Endothelial cell of umbilical vein (primary cell): ENCODE results near the gene BCAS4. TPM values are rescaled to one million over a fixed set of nuclear protein-coding genes. Genes with fewer than 3 reads are reported as not detected.

ENCODE experiments used
- BruUV-seq: library from RNA; stranded (reverse); fragments of 400-500 nt; replicated peaks from 2 replicates; lab custom pipeline; 2021; lab: Mats Ljungman, UMichigan
- CTCF ChIA-PET: fragments of 300-600, 350-600 bp; sonication (Branson Sonifier 250); formaldehyde crosslinking; loops from one replicate; lab custom pipeline; 2021; ENCODE audit warnings: antibody characterized with exemption, inconsistent platforms; lab: Charles Lee
- POLR2A ChIA-PET: fragments of 300-600, 350-600 bp; sonication (Branson Sonifier 250); formaldehyde crosslinking; loops from one replicate; lab custom pipeline; 2021; ENCODE audit warnings: antibody characterized with exemption, inconsistent platforms; lab: Charles Lee
- DNase-seq: peaks from one replicate; pipeline ENCODE4 v3.0.0-alpha.2; 2011; ENCODE audit warnings: low read depth, low spot score
- FAIRE-seq: peaks from 2 replicates; lab custom pipeline; 2011; peaks lifted over from hg19 to GRCh38; lab: Jason Lieb, UNC
- H2AFZ ChIP-seq: 2 replicates; pipeline ENCODE4 v1.6.0; 2012; ENCODE audit warnings: low read depth, low read length, control low read depth, inconsistent platforms
- H3K27ac ChIP-seq: 2 replicates; pipeline ENCODE4 v1.5.1; 2011; ENCODE audit warnings: low read depth, mild to moderate bottlenecking, control low read depth, low read length, moderate library complexity; ENCODE audit not compliant: insufficient read depth
- H3K27me3 ChIP-seq, 2 experiments: 2 replicates each; pipeline versions ENCODE4 v1.6.0 to v1.6.1; 2011; ENCODE audit warnings: low read length in 2 of 2, mixed read lengths in 1 of 2; ENCODE audit not compliant: control insufficient read depth in 2 of 2, insufficient read depth in 2 of 2
- H3K36me3 ChIP-seq, 2 experiments: 2 replicates in 1 of 2; 3 replicates in 1 of 2; pipeline ENCODE4 v1.5.1; 2011; ENCODE audit warnings: low read length in 2 of 2, mild to moderate bottlenecking in 1 of 2, moderate library complexity in 1 of 2; ENCODE audit not compliant: control insufficient read depth in 2 of 2, insufficient read depth in 2 of 2; ENCODE audit errors: extremely low read depth in 1 of 2
- H3K4me1 ChIP-seq: 3 replicates; pipeline ENCODE4 v1.5.1; 2011; ENCODE audit warnings: mild to moderate bottlenecking, low read length; ENCODE audit not compliant: control insufficient read depth, insufficient read depth; ENCODE audit errors: extremely low read depth
- H3K4me2 ChIP-seq: 2 replicates; pipeline ENCODE4 v1.6.1; 2011; ENCODE audit warnings: low read length, control low read depth, mixed read lengths; ENCODE audit not compliant: insufficient read depth
- H3K4me3 ChIP-seq, 3 experiments: fragments of 200-600 bp in 1 of 3; sonication (generic), shearing (Covaris generic) in 1 of 3; replicated peaks in 1 of 3; 2 replicates each; pipeline ENCODE4 v1.5.1; 2011 to 2016; ENCODE audit warnings: control low read depth in 3 of 3, low read length in 3 of 3, mild to moderate bottlenecking in 2 of 3, inconsistent platforms in 1 of 3, low read depth in 1 of 3, moderate library complexity in 1 of 3; ENCODE audit not compliant: insufficient read depth in 1 of 3
- H3K79me2 ChIP-seq: 2 replicates; pipeline ENCODE4 v1.6.0; 2012; ENCODE audit warnings: low read length, inconsistent platforms; ENCODE audit not compliant: control insufficient read depth, insufficient read depth
- H3K9ac ChIP-seq: replicated peaks from 2 replicates; pipeline ENCODE3; 2011; ENCODE audit warnings: low read length, control low read depth; ENCODE audit not compliant: insufficient read depth; ENCODE audit errors: extremely low read depth
- H3K9me1 ChIP-seq: replicated peaks from 3 replicates; pipeline ENCODE4 v1.6.0; 2011; ENCODE audit warnings: mild to moderate bottlenecking, low read length; ENCODE audit not compliant: control insufficient read depth, insufficient read depth; ENCODE audit errors: extremely low read depth
- H3K9me3 ChIP-seq: replicated peaks from 2 replicates; pipeline ENCODE4 v1.5.1; 2012; ENCODE audit warnings: low read length, inconsistent platforms; ENCODE audit not compliant: control insufficient read depth, insufficient read depth
- H4K20me1 ChIP-seq: replicated peaks from 2 replicates; pipeline ENCODE3; 2011; ENCODE audit warnings: mild to moderate bottlenecking, low read length; ENCODE audit not compliant: control insufficient read depth, insufficient read depth; ENCODE audit errors: extremely low read depth
- EZH2 ChIP-seq: IDR thresholded peaks from 2 replicates; pipeline ENCODE4 v1.6.1; 2012; ENCODE audit warnings: borderline replicate concordance, low read depth, mild to moderate bottlenecking, moderate library complexity, low read length, inconsistent platforms; ENCODE audit not compliant: severe bottlenecking
- FOS ChIP-seq: IDR thresholded peaks from 2 replicates; pipeline ENCODE4 v1.6.1; 2011; ENCODE audit warnings: mild to moderate bottlenecking, low read length, moderate library complexity, borderline replicate concordance; ENCODE audit not compliant: insufficient read depth
- GATA2 ChIP-seq: IDR thresholded peaks from 2 replicates; pipeline ENCODE4 v1.7.0; 2011; ENCODE audit warnings: low read depth, mild to moderate bottlenecking, moderate library complexity, mixed read lengths, low read length; ENCODE audit not compliant: insufficient read length, insufficient read depth
- MYC ChIP-seq: IDR thresholded peaks from one replicate; pipeline ENCODE4 v1.6.1; 2011; ENCODE audit warnings: mild to moderate bottlenecking, low read depth, low read length
- POLR2A ChIP-seq: IDR thresholded peaks from 2 replicates; pipeline ENCODE4 v1.6.1; 2012; ENCODE audit warnings: low read depth, mild to moderate bottlenecking, control low read depth, low read length
- dilution Hi-C: fragments of 300-500 bp; cut with MboI; formaldehyde crosslinking; loops from one replicate; pipeline ENCODE4 v1.15.0; 2019; ENCODE audit warnings: low sequenced_read_pairs; ENCODE audit not compliant: extremely low pct_ligation_motif_present
- intact Hi-C: fragments of 100-400 bp; cut with micrococcal nuclease; formaldehyde crosslinking; loops from one replicate; pipeline ENCODE4 v1.10.0; 2022
- polyA plus RNA-seq, 4 experiments: library from polyadenylated mRNA; depleted of rRNA in 3 of 4; stranded (reverse) in 3 of 4; unstranded in 1 of 4; fragments of >200 nt; gene quantifications; 2 replicates each; pipeline versions ENCODE4 v1.2.1 to v1.2.3, GENCODE V29; 2011 to 2012; ENCODE audit warnings: missing spikeins in 1 of 4
- total RNA-seq: library from RNA; stranded (reverse); gene quantifications from 2 replicates; pipeline ENCODE4 v1.2.3, GENCODE V29; 2021
- TF ChIP-seq, protein P1 (sequence below): IDR thresholded peaks from 2 replicates; pipeline ENCODE4 v1.6.1; 2011; ENCODE audit not compliant: insufficient read depth, insufficient read length
- TF ChIP-seq, protein P2 (sequence below), 2 donors: IDR thresholded peaks; 1 replicate in 1 of 2; 2 replicates in 1 of 2; pipeline ENCODE4 v1.5.1; 2011; ENCODE audit warnings: low read length in 2 of 2, mild to moderate bottlenecking in 2 of 2, moderate library complexity in 2 of 2, control low read depth in 1 of 2, inconsistent platforms in 1 of 2, low read depth in 1 of 2; ENCODE audit not compliant: insufficient read depth in 1 of 2; ENCODE audit errors: extremely low read depth in 1 of 2

BCAS4 gene
- total and polyA plus RNA-seq, 2 donors (not counting 3 experiments of a cell fraction or from before 2014, with no cell fraction given), result 1.0 to 1.5 TPM

DNA sequence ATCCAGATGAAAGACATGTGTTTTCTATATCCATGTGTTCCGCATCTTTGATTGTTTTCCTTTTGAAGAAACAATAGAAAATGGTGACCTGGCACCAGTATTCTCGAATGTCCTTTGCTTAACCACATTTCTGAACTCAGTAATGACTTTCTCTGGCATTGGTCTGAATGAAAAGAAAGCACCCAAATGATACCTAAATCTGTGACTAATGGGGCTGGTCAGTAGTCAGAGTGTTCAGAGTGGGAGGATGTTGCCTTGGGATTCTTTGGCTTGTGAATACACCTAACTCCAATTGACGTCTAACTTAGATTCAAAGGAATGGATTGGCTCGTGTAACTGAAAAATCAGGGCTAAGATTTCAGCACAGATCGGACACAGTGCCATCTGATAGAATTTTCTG, 36.4 kb upstream of the BCAS4 start:
- H3K9me1 ChIP-seq, result no peaks in the 10 kb centered on the region
- no peak overlapping the region for H3K4me3 ChIP-seq
- no peaks in the 10 kb centered on the region for H3K79me2 ChIP-seq
- no peak for FAIRE-seq
- no peak overlapping the region for H2AFZ ChIP-seq
- POLR2A ChIA-PET, result no interaction called here
- H3K9me3 ChIP-seq, result no peaks in the 10 kb centered on the region
- H3K9ac ChIP-seq, result no peak overlapping the region
- no peak overlapping the region for H3K27ac ChIP-seq
- dilution Hi-C loops (no loop called here), intact Hi-C loops (no loop called here)
- TF ChIP-seq, protein P1, sequence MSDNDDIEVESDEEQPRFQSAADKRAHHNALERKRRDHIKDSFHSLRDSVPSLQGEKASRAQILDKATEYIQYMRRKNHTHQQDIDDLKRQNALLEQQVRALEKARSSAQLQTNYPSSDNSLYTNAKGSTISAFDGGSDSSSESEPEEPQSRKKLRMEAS, result no peak
- TF ChIP-seq MYC (no peak), EZH2 (no peak), GATA2 (no peak), FOS (no peak), POLR2A (no peak)
- TF ChIP-seq, protein P2, sequence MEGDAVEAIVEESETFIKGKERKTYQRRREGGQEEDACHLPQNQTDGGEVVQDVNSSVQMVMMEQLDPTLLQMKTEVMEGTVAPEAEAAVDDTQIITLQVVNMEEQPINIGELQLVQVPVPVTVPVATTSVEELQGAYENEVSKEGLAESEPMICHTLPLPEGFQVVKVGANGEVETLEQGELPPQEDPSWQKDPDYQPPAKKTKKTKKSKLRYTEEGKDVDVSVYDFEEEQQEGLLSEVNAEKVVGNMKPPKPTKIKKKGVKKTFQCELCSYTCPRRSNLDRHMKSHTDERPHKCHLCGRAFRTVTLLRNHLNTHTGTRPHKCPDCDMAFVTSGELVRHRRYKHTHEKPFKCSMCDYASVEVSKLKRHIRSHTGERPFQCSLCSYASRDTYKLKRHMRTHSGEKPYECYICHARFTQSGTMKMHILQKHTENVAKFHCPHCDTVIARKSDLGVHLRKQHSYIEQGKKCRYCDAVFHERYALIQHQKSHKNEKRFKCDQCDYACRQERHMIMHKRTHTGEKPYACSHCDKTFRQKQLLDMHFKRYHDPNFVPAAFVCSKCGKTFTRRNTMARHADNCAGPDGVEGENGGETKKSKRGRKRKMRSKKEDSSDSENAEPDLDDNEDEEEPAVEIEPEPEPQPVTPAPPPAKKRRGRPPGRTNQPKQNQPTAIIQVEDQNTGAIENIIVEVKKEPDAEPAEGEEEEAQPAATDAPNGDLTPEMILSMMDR (IDR thresholded peaks at IDR 0.05; ENCODE audit: extremely low read depth in 1 of 2, insufficient read depth in 1 of 2, low read depth in 1 of 2, low read length in 2 of 2), result no peak
- no peaks in the 10 kb centered on the region for H4K20me1 ChIP-seq
- CTCF ChIA-PET, result interaction anchor here (1.0 to 1.4 kb wide), 2 partner anchors 9 to 16 kb away, joined by 3 to 9 read pairs; no protein-coding TSS in a partner anchor
- DNase-seq, result no peak
- BruUV-seq, result no TSS peak
- no peaks in the 10 kb centered on the region for H3K36me3 ChIP-seq
- H3K27me3 ChIP-seq, result peaks cover 0 to 9% of the 10 kb centered on the region in 2 experiments
- H3K4me1 ChIP-seq, result no peaks in the 10 kb centered on the region
- H3K4me2 ChIP-seq, result no peak overlapping the region
